ENCODE results near the gene ASB15.

- no peak for TF ChIP-seq CTCF (IDR thresholded peaks at IDR 0.05; ENCODE audit: extremely low read depth in 1 of 2, insufficient read depth in 1 of 2, low read depth in 1 of 2, low read length in 2 of 2)
- no peak for TF ChIP-seq POLR2A (IDR thresholded peaks at IDR 0.05; ENCODE audit: low read depth, low read length)
- TF ChIP-seq MAX (IDR thresholded peaks at IDR 0.05; ENCODE audit: insufficient read depth, insufficient read length) = no peak
- TF ChIP-seq EZH2 (IDR thresholded peaks at IDR 0.05; ENCODE audit: borderline replicate concordance, low read depth, low read length, severe bottlenecking) = no peak
- no peak for TF ChIP-seq POLR2AphosphoS5 (IDR thresholded peaks at IDR 0.05; ENCODE audit: insufficient read depth, low read depth, low read length)
Measured at GRCh38 chr7:123662293-123662692, 60.7 kb downstream of the ASB15 start.

Data from endothelial cell of umbilical vein (primary cell).